Glomerular visceral epithelial cell (primary cell): ENCODE measurements around the gene EVI5.

Source experiments
- DNase-seq: peaks from one replicate; pipeline ENCODE4 v3.0.0-alpha.2; 2016; ENCODE audit errors: extremely low spot score

Gene EVI5

DNA sequence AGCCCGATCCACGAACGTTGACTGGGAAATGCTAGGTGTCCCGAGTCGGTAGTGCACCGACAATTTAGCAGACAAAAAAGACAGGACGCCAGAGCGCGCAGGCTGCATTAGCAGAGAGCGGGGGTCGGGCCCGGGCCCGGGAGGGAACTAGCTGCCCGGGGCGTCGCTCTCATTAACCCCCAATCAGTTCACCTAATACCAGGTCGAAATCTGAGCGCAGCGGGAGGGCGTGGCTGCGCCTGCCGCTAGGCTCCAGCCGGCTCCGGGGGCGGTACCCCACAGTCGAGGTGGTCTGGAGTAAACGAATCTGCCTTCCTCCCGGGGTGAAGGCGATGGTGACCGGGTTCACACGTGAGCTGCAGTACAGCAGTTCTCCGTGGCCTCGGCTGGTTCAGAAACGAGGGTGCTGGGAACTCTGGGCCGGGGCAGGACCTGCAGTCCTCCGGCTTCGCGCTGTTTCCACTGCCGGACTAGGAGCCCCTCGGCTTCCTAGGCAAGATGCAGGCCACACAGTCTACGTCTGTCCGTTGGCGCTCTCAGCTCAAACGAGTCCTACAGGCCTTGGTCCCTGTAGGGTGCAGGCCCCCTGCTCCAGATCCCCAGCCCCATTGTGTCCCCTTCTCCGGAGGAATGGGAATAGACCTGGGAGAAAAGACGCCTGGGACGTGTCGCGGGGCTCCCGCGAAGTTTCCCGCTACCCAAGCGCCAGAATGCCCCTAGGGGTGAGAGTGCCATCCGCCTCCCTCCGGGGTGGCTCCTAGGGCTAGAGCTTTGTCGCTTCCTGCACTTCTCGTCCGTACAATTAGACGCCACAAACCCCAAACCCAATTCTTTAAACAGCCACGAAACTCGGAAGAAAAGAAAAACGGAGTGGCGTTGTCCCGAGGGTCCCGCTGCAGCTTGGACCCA, 300.2 kb downstream of the EVI5 start:
- peak; percentile 13 for DNase-seq

DNA sequence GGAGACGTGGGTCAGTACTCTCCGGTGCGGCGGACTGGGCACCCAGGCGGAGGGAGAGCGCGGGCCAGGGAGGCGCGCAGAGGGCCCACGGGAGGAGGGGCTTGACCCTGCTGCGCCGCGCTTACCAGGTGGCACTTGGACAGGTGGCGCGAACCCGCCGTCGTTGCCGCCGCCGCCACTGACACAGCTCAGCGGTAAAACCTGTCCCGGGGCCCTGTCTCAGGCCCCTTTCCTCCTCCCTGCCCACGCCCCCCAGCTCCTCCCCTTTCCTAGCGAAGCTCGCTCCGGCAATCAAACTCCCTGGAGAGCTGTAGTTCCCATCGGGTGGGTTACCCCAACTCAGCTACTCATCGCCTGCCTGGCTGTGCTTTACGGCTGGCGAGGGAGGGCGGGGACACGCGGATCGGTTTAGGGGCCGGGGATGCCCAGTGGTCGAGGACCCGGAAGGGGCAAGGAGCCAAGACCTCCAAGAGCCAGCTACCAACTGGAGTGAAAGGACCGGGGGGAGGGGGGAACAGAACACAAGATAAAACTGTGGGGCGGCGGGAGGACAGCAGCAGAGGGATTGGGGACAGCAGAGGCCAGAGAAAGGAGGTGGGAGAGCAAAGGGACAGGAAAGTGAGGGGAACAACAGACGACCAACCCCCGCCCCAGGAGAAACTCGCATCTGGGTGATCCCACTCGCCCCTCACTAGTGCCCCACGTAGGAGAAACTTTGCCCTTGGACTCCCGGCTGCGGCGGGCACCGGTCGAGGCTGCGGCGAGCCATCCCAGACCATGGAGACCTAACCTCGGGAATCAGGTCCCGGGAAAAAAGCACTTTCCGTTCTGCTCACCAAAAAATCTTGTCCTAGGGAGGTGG, 301.1 kb downstream of the EVI5 start:
- no peak for DNase-seq

DNA sequence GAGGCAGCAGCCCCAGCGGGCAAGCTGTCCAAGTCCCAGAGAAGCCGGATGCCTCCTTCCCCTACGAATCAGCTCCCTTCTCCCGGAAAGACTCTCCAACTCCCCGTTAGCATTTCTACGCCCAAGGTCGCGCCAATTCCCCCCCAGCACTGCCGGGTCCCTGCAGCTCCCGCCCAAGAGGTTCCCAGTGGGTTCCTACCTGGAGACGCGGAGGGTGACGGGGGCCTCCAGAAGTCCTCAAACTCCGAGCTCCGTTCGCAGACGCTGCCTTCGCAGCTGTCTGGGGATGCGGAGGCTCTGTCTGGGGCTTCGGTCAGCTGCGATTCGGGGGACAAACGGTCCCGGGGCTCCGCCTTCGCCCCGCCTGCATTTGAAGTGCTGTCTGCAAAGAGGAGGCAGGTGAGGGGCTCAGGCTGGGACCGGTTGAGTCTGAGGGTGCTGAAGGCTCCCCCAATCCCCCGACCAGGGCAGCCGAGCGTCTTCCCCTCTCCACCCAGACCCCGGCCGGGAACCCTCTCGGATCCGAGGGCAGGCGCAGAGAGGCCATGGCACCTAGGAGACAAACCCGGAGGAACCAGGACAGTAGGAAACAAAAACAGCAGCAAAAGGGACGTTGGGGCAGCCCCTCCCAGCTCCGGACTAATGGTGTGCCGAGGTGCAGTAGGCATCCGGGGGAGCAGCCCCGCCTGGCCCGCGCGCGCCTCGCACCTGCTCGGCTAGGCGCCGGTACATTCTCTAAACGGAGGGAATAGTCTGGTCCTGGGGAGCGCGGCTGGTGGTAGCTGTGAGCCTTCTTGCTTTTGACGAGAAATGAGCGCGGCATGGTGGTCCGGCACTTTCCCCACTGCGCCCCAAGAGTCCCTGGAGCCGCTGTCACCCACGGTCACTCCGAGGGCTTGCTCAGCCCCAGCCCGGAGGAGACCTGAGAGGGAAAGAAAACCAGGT, 302.0 kb downstream of the EVI5 start:
- peak; percentile 21 for DNase-seq

DNA sequence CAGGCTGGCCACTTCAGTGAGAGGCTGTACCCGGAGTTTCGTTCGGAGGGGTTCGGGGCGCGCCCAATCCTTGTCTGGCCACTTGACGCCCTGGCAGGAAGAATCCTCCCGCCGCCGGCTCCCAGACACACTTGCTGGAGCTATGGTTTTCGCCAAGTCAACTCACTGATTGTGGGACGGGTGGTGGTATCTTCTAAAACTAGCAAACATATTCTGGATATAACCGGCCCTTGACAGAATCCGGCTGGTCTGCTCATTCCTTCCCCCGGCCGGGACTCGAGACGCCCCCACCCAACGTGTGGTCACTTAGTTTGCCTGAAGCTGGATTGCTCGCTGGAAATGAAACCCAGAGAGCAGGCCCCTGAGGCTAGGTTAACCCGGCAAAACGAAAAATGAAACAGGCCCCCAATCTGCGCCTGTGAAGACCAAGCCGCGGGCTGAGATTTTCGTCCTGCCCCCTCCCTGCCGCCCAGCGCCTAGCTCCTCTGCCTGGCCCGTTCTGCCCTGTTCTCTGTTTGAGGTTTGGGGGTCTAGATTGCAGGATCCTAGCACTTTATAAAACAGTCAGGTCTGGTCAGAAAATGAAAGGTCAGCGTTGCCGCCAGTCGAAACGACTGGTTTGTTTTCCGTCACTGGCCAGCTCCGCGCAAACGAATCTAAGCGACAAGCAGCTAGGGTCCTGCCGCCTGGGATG, 302.8 kb downstream of the EVI5 start:
- DNase-seq, result peak; percentile 3

DNA sequence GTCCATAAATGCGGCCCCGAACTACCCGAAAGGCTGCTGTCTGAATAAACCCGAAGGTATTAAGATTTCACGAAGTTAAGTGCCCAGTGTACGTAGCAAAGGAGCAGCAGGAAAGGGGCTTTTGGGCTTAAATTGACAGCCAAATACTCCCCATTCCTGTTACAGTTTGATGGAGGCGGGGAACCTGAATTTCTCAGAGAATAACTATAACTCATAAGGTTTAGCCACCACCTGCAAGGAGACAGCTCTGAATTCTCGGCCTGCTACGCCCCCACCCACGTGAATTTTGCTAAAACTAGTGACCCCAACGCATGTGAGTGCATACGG, 303.3 kb downstream of the EVI5 start:
- no peak for DNase-seq

DNA sequence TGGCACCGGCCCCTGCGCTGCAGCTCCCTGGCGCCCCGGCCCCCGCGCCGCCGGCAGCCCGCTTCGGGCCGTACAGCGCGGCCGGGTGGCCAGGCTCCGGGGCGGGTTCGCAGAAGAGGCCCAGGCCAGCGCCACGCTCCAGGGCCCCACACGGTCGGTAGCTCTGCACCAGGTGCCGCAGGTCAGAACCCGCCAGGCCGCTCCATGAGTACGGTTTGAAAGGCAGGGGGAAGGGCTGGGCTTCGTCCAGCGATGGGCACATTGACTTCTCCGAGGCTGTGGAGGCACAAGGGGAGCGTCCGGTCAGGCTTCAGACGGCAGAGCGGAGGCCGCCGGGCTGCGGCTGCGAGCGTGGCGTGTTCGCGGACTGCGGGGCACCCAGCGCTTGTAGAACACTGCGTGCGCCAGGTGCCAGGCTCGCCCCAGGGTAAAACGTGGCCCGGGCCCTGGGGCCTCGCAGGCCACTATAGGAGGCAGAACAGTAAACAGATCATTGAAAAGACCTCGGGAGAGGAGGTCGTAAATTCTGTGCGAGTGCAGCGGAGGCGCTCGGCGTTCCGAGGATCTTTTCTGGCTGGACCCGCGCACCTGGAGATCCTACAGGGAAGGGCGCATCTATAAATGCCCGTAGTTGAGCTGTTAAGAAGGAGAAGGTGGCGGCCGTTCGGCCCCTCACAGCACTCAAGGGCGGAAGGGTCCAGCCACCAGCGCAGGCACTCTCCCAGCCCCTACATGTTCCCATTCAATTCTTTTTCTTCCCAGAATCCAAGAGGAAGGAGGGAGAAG, 303.9 kb downstream of the EVI5 start:
- DNase-seq, result no peak

DNA sequence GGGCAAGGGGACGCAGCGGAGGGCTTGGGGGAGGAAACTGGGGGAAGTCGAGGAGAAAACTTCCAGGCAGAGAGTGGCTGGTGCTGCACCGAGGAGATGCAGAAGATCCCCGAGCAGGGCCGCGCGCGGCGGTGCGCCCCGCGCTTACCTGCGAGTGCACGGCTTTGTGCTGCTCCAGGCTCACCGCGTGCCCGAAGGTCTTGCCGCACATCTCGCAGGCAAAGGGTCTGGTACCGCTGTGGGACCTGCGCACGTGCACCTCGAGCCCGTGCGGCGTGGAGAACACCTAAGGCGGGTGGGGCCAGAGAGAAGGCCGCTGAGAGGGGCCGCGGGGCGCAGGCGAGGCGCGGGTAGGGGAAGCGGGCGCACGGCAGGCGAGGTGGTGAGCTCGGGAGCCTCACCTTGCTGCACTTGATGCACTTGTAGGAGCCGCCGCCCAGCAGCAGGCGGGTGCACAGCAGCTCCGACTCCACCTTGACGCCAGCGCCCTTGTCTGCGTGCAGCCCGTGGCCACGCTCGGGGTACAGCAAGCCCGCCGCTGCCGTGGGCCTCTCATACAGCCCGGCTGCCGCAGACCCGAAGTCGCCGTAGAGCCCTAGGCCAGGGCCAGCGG, 304.6 kb downstream of the EVI5 start:
- DNase-seq, result no peak

DNA sequence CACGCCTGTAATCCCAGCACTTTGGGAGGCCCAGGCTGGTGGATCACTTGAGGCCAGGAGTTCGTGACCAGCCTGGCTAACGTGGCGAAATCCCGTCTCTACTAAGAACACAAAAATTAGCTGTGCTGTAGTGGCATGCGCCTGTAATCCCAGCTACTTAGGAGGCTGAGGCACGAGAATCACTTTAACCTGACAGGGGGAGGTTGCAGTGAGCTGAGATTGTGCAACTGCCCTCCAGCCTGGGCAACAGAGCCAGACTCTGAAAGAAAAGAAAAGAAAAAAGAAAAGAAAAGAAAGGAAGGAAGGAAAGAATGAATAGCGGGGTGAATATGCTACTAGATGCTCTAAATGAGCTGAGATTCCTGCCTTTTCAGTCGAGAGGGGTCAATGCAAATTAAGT, 305.3 kb downstream of the EVI5 start:
- no peak for DNase-seq

DNA sequence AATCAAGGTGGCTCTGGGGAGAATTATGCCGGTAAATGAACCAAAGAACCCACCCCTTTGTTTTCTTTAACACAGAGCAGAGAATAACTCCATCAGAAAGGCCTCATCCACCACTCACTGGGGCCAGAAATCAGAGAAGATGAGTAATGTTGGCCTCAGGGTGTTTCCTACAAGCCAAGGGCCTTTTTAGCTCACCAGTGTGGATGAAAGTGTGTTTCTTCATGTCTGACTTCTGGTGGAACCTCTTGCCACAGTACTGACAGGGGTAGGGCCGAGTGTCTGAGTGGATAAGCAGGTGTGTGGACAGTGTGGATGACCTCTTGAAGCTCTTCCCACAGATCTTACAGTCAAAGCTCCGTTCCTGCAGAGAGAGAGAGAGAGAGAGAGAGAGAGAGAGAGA, 306.5 kb downstream of the EVI5 start:
- no peak for DNase-seq

DNA sequence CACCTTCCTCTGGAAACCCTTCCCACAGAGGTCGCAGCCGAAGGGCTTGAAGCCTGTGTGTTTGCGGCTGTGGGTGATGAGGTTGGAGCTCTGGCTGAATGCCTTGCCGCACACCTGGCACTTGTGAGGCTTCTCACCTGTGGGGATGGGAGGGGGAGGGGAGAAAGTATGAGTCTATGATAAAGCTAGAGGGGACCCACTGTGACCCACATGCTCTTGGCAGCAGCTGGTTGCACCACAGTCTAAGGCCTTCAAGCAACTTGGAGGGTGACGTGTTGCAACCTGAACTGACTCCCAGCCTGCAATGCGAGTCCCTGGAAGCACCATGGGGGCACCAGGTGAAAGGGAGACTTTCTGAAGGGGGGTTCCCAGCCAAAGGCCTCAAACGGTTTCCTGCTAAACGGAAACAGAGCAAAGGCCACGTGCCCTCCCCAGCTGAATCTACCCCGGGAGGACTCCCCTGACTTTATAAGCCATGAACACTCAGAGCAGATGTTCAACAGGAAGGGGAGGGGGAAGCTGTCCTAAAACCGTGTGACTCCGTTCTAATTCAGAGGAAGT, 308.8 kb downstream of the EVI5 start:
- DNase-seq, result no peak

DNA sequence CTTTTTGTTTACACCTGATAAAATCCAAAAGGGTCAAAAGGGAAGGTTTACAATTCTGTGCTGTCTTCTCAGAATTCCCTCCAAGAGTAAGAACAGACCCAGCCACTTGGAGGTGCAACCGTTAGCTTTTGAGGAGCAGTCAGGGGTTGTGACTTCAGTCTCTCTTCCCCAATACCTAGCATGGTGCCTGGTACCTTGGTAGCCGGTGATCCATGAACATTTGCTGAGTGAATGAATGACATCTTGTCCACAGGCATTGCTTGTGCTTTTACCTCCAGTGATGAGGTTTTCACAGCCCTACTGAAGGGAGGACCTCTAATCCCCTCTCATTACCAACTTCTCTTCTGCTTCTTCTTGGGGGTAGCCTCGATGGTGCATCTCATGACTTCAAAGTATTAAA, 309.9 kb downstream of the EVI5 start:
- no peak for DNase-seq

DNA sequence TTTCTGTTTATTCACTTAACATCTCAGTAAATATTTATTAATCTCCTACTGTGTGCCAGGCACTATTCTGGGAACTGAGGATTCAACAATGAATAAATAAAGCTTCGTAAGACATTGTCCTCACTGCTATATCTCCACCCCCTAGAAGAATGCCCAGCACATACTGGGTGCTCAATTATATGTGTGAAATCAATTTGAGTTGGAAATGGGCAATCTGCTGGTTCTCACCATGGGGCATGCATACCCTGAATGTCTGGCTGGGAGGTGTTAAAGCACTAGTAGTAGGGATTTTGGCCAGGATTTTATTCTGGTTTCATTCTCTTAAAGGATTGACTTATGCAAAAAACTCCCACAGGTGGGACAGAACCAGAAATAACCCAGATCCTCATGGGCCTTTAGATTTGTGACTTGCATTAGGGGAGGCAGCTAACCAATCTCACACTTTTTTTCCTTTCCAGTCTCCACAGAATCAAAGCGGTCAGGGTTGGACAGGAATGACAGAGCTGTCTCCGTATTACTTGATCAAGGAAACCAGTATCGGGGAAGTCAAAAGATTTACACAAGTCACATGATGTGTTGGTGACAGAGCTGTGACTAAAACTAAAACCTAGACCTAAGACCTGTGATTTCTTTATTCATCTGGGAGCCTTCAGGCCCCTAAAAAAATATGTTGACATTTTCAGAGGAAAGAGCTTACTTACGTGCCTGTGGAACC, 311.0 kb downstream of the EVI5 start:
- no peak for DNase-seq

DNA sequence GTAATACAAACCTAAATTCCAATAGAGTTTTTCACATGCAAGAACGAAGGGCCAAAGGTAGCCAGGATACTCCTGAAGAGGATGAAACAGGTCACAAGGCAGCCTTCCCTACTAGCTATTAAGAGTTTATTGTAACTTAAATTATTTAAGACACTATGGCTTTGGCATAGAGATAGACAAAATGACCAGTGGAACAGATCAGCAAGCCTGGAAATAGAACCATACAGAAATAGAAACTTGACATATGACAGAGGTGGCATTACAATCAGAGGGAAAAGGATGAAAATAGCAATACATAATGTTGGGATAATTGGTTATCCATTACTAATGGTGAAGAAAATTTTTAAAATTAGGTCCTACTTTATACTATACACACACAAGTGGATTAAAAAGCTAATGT, 314.7 kb downstream of the EVI5 start:
- DNase-seq, result no peak

DNA sequence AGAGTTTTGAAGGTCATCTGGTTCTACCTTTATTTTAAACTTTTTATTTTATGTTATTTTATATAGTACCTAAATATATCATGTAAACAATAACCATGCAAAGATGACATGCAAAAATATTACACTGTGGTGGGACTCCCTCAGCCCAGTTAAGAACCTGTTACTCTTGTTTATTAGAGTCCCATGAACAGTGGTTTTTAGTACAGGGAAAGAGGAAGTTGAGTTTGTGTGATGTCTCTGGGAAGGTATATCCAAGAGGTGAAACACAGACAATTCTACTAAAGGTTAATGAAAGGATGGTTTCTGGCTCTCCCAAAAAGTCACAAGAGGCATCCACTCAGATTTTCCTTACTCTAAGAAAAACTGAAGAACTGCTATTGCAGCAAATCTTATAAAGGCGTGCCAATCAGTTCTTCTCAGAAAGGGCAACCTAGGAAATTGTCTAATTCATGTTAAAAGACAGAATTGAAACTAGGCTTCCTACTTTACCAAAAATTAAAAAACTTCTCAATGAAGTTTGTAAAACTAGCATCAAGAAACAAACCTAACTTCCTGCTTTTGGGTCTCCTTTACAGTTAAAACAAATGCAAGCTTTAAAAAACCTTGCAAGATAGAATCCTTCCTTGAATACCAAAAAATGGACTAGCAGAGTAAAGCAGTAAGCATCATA, 318.1 kb downstream of the EVI5 start:
- DNase-seq, result no peak

DNA sequence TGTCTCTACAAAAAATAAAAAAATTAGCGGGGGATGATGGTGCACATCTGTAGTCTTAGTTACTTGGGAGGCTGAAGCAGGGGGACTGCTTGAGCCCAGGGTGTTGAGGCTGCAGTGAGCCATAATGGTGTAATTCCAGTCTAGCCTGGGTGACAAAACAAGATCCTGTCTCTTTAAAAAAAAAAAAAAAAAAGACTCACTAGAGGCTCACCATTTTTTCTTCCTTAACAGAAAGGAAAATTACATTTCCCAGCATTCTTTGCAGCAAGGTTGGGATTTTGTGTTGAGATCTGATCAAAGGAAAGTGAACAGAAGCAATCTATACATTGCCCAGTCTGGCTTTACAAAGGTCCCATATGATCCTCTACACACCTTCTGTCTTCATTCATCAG, 319.7 kb downstream of the EVI5 start:
- no peak for DNase-seq

DNA sequence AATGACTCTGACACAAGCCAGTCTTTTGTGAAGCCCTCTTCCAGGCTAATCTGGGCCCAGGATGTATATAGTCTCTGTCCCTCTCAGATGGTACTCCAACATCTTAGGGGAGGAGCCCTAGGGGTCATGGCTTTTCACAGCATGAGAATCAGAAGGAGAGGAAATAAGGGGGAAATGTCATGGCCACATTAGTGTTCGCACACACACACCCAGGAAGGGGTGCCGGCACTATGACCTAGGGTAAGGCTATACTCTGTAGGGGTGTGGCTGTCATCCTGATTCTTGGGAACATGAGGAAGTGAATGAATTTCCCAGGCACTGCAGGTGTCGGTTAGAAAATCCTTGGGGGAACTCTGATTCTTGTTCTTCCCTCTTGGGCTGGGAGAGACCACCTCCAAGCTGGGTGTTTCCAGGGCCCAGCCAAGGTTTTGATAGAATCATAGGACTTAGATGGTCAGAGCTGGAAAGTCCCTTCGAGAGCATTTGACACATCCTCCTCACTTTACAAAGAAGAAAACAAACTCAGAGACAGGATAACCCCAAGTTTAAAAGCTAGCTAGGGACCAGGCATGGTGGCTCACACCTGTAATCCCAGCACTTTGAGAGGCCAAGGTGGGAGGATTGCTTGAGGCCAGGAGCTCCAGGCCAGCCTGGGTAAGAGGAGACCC, 320.2 kb downstream of the EVI5 start:
- DNase-seq, result no peak

DNA sequence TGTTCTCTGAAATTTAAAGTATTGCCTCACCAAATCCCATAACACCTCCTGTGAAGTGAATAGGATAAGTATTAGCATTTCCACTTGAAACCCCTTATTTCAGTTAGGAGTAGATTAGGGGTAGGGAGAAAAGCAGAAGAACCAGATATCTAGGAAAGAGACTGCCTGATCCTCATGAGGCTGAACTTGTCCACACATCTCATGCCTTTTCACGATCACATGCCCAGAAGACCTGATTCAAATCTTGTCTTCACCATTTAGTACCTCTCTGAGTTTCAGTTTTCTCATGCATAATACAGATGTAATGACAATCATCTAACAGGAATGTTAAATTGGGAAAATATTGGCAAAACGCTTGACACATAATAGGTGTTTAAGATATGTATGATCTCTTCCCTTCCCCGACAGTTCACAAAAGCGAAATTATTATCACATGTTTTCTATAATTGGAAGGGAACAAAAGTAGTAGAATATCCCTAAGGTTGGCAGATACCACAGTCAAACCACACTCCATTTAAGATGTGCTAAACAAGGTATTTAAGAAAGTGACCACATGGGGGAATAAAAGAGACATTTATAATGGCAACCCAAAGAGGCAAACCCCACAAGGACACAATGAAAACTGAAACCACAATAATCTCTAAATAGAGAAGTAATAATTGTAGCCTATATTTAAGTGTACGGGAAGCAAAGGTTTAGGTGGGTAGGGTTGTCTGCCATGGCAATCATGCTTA, 323.4 kb downstream of the EVI5 start:
- no peak for DNase-seq
